Stimulated activated CD8-positive, alpha-beta memory T cell treated with anti-CD3 and anti-CD28 coated beads, Interleukin-12 subunit alpha, Interleukin-12 subunit beta, amount 100 ng/mL, for 24 hours (primary cell): Measurements from ENCODE around the gene SLC16A12.

ENCODE experiments used
- DNase-seq: peaks from one replicate; pipeline ENCODE4 v3.0.0-alpha.2; 2020; ENCODE audit errors: extremely low read depth

SLC16A12 gene

GRCh38 chr10:89515031-89515841 is 20.2 kb downstream of the SLC16A12 start:
- no peak for DNase-seq

- no peak for DNase-seq
Measured at GRCh38 chr10:89513206-89513605, 22.2 kb downstream of the SLC16A12 start.

- DNase-seq = no peak
Measured at GRCh38 chr10:89505640-89506275, 29.6 kb downstream of the SLC16A12 start.

- DNase-seq = no peak
Measured at GRCh38 chr10:89504691-89505090, 30.7 kb downstream of the SLC16A12 start.

GRCh38 chr10:89503652-89504370 is 31.6 kb downstream of the SLC16A12 start:
- DNase-seq = no peak

- no peak for DNase-seq
Measured at GRCh38 chr10:89503151-89503550, 32.2 kb downstream of the SLC16A12 start.

GRCh38 chr10:89502549-89502948 is 32.8 kb downstream of the SLC16A12 start:
- DNase-seq = no peak

- no peak for DNase-seq
Measured at GRCh38 chr10:89494575-89494974, 40.8 kb downstream of the SLC16A12 start.

GRCh38 chr10:89494068-89494467 is 41.3 kb downstream of the SLC16A12 start:
- DNase-seq = no peak

- no peak for DNase-seq
Measured at GRCh38 chr10:89491932-89492331, 43.5 kb downstream of the SLC16A12 start.

GRCh38 chr10:89490596-89491335 is 44.6 kb downstream of the SLC16A12 start:
- no peak for DNase-seq

- no peak for DNase-seq
Measured at GRCh38 chr10:89482256-89482655, 53.1 kb downstream of the SLC16A12 start.

- DNase-seq = no peak
Measured at GRCh38 chr10:89481662-89482061, 53.7 kb downstream of the SLC16A12 start.

- no peak for DNase-seq
Measured at GRCh38 chr10:89479771-89480446, 55.5 kb downstream of the SLC16A12 start.

GRCh38 chr10:89478739-89479654 is 56.4 kb downstream of the SLC16A12 start:
- no peak for DNase-seq

GRCh38 chr10:89478085-89478738 is 57.2 kb downstream of the SLC16A12 start:
- DNase-seq = no peak

GRCh38 chr10:89476150-89476549 is 59.2 kb downstream of the SLC16A12 start:
- DNase-seq = no peak

GRCh38 chr10:89475591-89475998 is 59.8 kb downstream of the SLC16A12 start:
- DNase-seq = no peak

- DNase-seq = no peak
Measured at GRCh38 chr10:89475125-89475524, 60.3 kb downstream of the SLC16A12 start.

GRCh38 chr10:89474452-89474851 is 60.9 kb downstream of the SLC16A12 start:
- DNase-seq = no peak
